ENCODE results near the gene SPTLC1.

GRCh38 chr9:92141144-92142129, 26.2 kb upstream of the SPTLC1 start:
- TF ChIP-seq, protein P1, sequence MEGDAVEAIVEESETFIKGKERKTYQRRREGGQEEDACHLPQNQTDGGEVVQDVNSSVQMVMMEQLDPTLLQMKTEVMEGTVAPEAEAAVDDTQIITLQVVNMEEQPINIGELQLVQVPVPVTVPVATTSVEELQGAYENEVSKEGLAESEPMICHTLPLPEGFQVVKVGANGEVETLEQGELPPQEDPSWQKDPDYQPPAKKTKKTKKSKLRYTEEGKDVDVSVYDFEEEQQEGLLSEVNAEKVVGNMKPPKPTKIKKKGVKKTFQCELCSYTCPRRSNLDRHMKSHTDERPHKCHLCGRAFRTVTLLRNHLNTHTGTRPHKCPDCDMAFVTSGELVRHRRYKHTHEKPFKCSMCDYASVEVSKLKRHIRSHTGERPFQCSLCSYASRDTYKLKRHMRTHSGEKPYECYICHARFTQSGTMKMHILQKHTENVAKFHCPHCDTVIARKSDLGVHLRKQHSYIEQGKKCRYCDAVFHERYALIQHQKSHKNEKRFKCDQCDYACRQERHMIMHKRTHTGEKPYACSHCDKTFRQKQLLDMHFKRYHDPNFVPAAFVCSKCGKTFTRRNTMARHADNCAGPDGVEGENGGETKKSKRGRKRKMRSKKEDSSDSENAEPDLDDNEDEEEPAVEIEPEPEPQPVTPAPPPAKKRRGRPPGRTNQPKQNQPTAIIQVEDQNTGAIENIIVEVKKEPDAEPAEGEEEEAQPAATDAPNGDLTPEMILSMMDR (IDR thresholded peaks at IDR 0.05; ENCODE audit: low read length), result no peak
- no peak for TF ChIP-seq EZH2 (IDR thresholded peaks at IDR 0.05; ENCODE audit: borderline replicate concordance, low read length)
